GM12878 (cell line): ENCODE measurements around the gene UQCRFS1. TPM values are rescaled to one million over a fixed set of nuclear protein-coding genes. Genes with fewer than 3 reads are reported as not detected.

Experiments
- ATAC-seq: fragments of 200-7000 bp; cut with Tn5 transposase; 3 replicates; pipeline ENCODE4 v1.9.1; 2020; ENCODE audit warnings: mild to moderate bottlenecking, moderate library complexity
- Bru-seq: library from RNA; stranded (reverse); fragments of 400-500 nt; gene quantifications from one replicate; lab custom pipeline; 2021; lab: Mats Ljungman, UMichigan
- BruChase-seq, 2 experiments: library from RNA; stranded (reverse); fragments of 400-500 nt; gene quantifications; one replicate each; lab custom pipeline; 2021; lab: Mats Ljungman, UMichigan
- BruUV-seq: library from RNA; stranded (reverse); fragments of 400-500 nt; replicated peaks from 2 replicates; lab custom pipeline; 2021; lab: Mats Ljungman, UMichigan
- CTCF ChIA-PET: fragments of 300-600 bp; sonication (Branson Sonifier 250); formaldehyde crosslinking; extraction: SDS; loops from one replicate; lab custom pipeline; 2021; ENCODE audit warnings: inconsistent platforms; lab: Yijun Ruan, JAX
- POLR2A ChIA-PET: fragments of 350-600 bp; formaldehyde crosslinking; extraction: SDS; loops from one replicate; lab custom pipeline; 2021; ENCODE audit warnings: inconsistent platforms; lab: Charles Lee
- RAD21 ChIA-PET: fragments of 300-600 bp; sonication (Branson Sonifier 250); formaldehyde crosslinking; loops from one replicate; lab custom pipeline; 2023; ENCODE audit warnings: antibody characterized with exemption; ENCODE audit not compliant: unreplicated experiment; lab: Charles Lee
- SMC1A ChIA-PET: fragments of 300-600 bp; sonication (Branson Sonifier 250); formaldehyde crosslinking; loops from one replicate; lab custom pipeline; 2023; ENCODE audit not compliant: unreplicated experiment, uncharacterized antibody; lab: Charles Lee
- DNase-seq: peaks from one replicate; pipeline ENCODE4 v3.0.0-alpha.2; 2011; ENCODE audit warnings: low read depth, low spot score
- FAIRE-seq: peaks from 3 replicates; lab custom pipeline; 2011; peaks lifted over from hg19 to GRCh38; lab: Jason Lieb, UNC
- H2AFZ ChIP-seq: 2 replicates; pipeline ENCODE4 v1.6.0; 2011; ENCODE audit warnings: low read depth, low read length, control low read depth; ENCODE audit not compliant: control insufficient read depth
- H3K27ac ChIP-seq: 2 replicates; pipeline ENCODE4 v1.5.1; 2011; ENCODE audit warnings: control low read depth; ENCODE audit not compliant: control insufficient read depth, insufficient read depth
- H3K27me3 ChIP-seq, 2 experiments: replicated peaks in 1 of 2; 2 replicates each; pipeline versions ENCODE4 v1.6.0 to v1.6.1; 2011; ENCODE audit warnings: low read length in 1 of 2; ENCODE audit not compliant: control insufficient read depth in 2 of 2, insufficient read depth in 2 of 2
- H3K36me3 ChIP-seq, 2 experiments: 2 replicates each; pipeline ENCODE4 v1.5.1; 2011; ENCODE audit warnings: low read length in 1 of 2; ENCODE audit not compliant: control insufficient read depth in 2 of 2, insufficient read depth in 2 of 2
- H3K4me1 ChIP-seq: 2 replicates; pipeline ENCODE4 v1.6.1; 2011; ENCODE audit warnings: mild to moderate bottlenecking, low read length, moderate library complexity, mixed read lengths; ENCODE audit not compliant: control insufficient read depth, insufficient read depth
- H3K4me2 ChIP-seq: 2 replicates; pipeline ENCODE4 v1.6.0; 2011; ENCODE audit warnings: control low read depth; ENCODE audit not compliant: control insufficient read depth, insufficient read depth
- H3K4me3 ChIP-seq: fragments of 200-600 bp; sonication (generic); 2 replicates; pipeline ENCODE4 v1.5.1; 2016
- H3K79me2 ChIP-seq: 2 replicates; pipeline ENCODE4 v1.6.0; 2011; ENCODE audit warnings: low read length; ENCODE audit not compliant: control insufficient read depth, insufficient read depth
- H3K9ac ChIP-seq: 2 replicates; pipeline ENCODE4 v1.8.0; 2011; ENCODE audit warnings: low read length, control low read depth, mixed read lengths; ENCODE audit not compliant: control insufficient read depth, insufficient read depth
- H3K9me3 ChIP-seq: replicated peaks from 3 replicates; pipeline ENCODE4 v1.5.1; 2011; ENCODE audit warnings: mild to moderate bottlenecking, low read length; ENCODE audit not compliant: control insufficient read depth, insufficient read depth
- H4K20me1 ChIP-seq: 2 replicates; pipeline ENCODE4 v1.6.0; 2011; ENCODE audit not compliant: control insufficient read depth, insufficient read depth
- CREB1 ChIP-seq: IDR thresholded peaks from 2 replicates; pipeline ENCODE4 v1.6.1; 2012; ENCODE audit warnings: low read depth, mild to moderate bottlenecking, inconsistent platforms
- DPF2 ChIP-seq: fragments of 450-650 bp; IDR thresholded peaks from 2 replicates; pipeline ENCODE4 v1.6.1; 2017; ENCODE audit warnings: mild to moderate bottlenecking
- LARP7 ChIP-seq: fragments of 450-650 bp; IDR thresholded peaks from 2 replicates; pipeline ENCODE4 v1.6.1; 2017; ENCODE audit warnings: mild to moderate bottlenecking
- MLLT1 ChIP-seq: fragments of 450-650 bp; IDR thresholded peaks from 2 replicates; pipeline ENCODE4 v1.6.1; 2016; ENCODE audit warnings: mild to moderate bottlenecking
- NR2C1 ChIP-seq: fragments of 450-650 bp; IDR thresholded peaks from 2 replicates; pipeline ENCODE4 v1.6.1; 2017; ENCODE audit warnings: antibody characterized with exemption, mild to moderate bottlenecking, moderate library complexity
- NR2F1 ChIP-seq: fragments of 450-650 bp; conservative IDR thresholded peaks from 2 replicates; pipeline ENCODE4 v1.6.1; 2017; ENCODE audit warnings: mild to moderate bottlenecking
- POLR2AphosphoS5 ChIP-seq: IDR thresholded peaks from 2 replicates; pipeline ENCODE4 v1.6.1; 2011; ENCODE audit warnings: mild to moderate bottlenecking, low read length, inconsistent platforms
- REST ChIP-seq: IDR thresholded peaks from 2 replicates; pipeline ENCODE4 v1.6.1; 2012; ENCODE audit warnings: mild to moderate bottlenecking, low read depth, low read length
- TCF12 ChIP-seq: IDR thresholded peaks from 2 replicates; pipeline ENCODE4 v1.6.1; 2011; ENCODE audit warnings: low read depth, mild to moderate bottlenecking, low read length
- USF1 ChIP-seq: IDR thresholded peaks from 2 replicates; pipeline ENCODE4 v1.6.1; 2011; ENCODE audit warnings: borderline replicate concordance, low read depth, mild to moderate bottlenecking, moderate library complexity, mixed read lengths, low read length; ENCODE audit not compliant: insufficient read depth; ENCODE audit errors: extremely low read length
- YY1 ChIP-seq: IDR thresholded peaks from 2 replicates; pipeline ENCODE4 v1.6.1; 2011; ENCODE audit warnings: low read depth, mild to moderate bottlenecking, low read length
- ZNF24 ChIP-seq: fragments of 450-650 bp; IDR thresholded peaks from 2 replicates; pipeline ENCODE4 v1.6.1; 2017; ENCODE audit warnings: antibody characterized with exemption, mild to moderate bottlenecking
- WGBS: methylation state at CpG from one replicate; pipeline ENCODE4 v1.1.6; 2016; ENCODE audit warnings: low lambda C conversion rate; ENCODE audit not compliant: insufficient replicate concordance, insufficient coverage; ENCODE audit errors: missing lambda C conversion rate; 5-methylcytosine and 5-hydroxymethylcytosine counted together
- in situ Hi-C: fragments of 300-500 bp; cut with MboI; formaldehyde crosslinking; loops from 9 replicates; pipeline ENCODE4 v1.14.3; 2018; ENCODE audit warnings: mixed read lengths
- intact Hi-C: fragments of 100-400 bp; cut with micrococcal nuclease; formaldehyde crosslinking; loops from one replicate; pipeline ENCODE4 v1.14.2; 2022; ENCODE audit not compliant: unreplicated experiment
- long read RNA-seq, 2 experiments: library from polyadenylated mRNA; unstranded; transcript quantifications; one replicate each; pipeline ENCODE4 v2.0.0, GENCODE V29; 2019 to 2020
- polyA minus RNA-seq, 3 experiments: library from RNA; depleted of rRNA, polyadenylated mRNA; stranded (reverse); fragments of >200 nt; gene quantifications; 2 replicates each; pipeline ENCODE4 v1.2.3, GENCODE V29; 2011
- polyA plus RNA-seq, 11 experiments: library from polyadenylated mRNA; depleted of rRNA in 4 of 11; unstranded in 6 of 11; stranded (reverse) in 5 of 11; fragments of >200 nt; fragmentation: Nextera tagmentation in 4 of 11; fragmentation: Illumina TruSeq in 1 of 11; extraction: Ambion mirVana in 4 of 11; extraction: Trizol in 1 of 11; gene quantifications; 1 replicate in 1 of 11; 2 replicates in 10 of 11; pipeline versions ENCODE4 v1.2.1 to v1.2.3, GENCODE V29; 2011 to 2016; ENCODE audit warnings: inconsistent platforms in 2 of 11, missing spikeins in 2 of 11, low read depth in 1 of 11
- total RNA-seq, 4 experiments: library from RNA; depleted of rRNA in 3 of 4; stranded (reverse); fragments of >200 nt in 3 of 4; fragmentation: Illumina TruSeq in 1 of 4; extraction: Trizol in 1 of 4; gene quantifications; 2 replicates each; pipeline versions ENCODE4 v1.2.1 to v1.2.3, GENCODE V29; 2013 to 2021

The UQCRFS1 gene
- total RNA-seq (2013; cell fraction: nucleolus; rRNA removed), result 25.2 and 26.3 TPM in 2 replicates
- total RNA-seq (2014; rRNA removed), result 76.0 and 79.5 TPM in 2 replicates
- 48.7 and 50.0 TPM in 2 replicates for total RNA-seq (2014; rRNA removed; fragmentation: Illumina TruSeq; extraction: Trizol)
- 52.0 and 52.3 TPM in 2 replicates for total RNA-seq (2021)
- 30.6 TPM for polyA plus RNA-seq (2011; ENCODE audit: low read depth)
- polyA plus RNA-seq (2011; rRNA removed), result 95.5 and 103 TPM in 2 replicates
- polyA plus RNA-seq (2011; cell fraction: cytosol; rRNA removed), result 85.4 and 85.6 TPM in 2 replicates
- polyA plus RNA-seq (2011; cell fraction: nucleus; rRNA removed), result 40.8 and 41.6 TPM in 2 replicates
- polyA plus RNA-seq (2012), result 30.2 and 37.2 TPM in 2 replicates
- 56.2 and 58.4 TPM in 2 replicates for polyA plus RNA-seq (2014; fragmentation: Illumina TruSeq; extraction: Trizol)
- 10 to 100 TPM in 1 of 2 experiments, 1 to 10 TPM in 1; 9.3 to 41.9 TPM for polyA plus RNA-seq (2014; fragmentation: Nextera tagmentation; extraction: Ambion mirVana)
- 76.0 and 87.6 TPM in 2 replicates for polyA plus RNA-seq (2014; rRNA removed)
- 100 to 1,000 TPM; 119 to 125 TPM for polyA plus RNA-seq (2016; fragmentation: Nextera tagmentation; extraction: Ambion mirVana)
- polyA minus RNA-seq (2011; rRNA and poly(A)+ RNA removed), result 58.5 and 63.7 TPM in 2 replicates
- polyA minus RNA-seq (2011; cell fraction: cytosol; rRNA and poly(A)+ RNA removed), result 15.5 and 19.5 TPM in 2 replicates
- polyA minus RNA-seq (2011; cell fraction: nucleus; rRNA and poly(A)+ RNA removed), result 21.0 and 25.6 TPM in 2 replicates
- Bru-seq, nascent RNA, result percentile 97 among the genes with signal in this experiment
- BruChase-seq, experiment 1, labeled RNA remaining after a 6-hour chase, result percentile 91 among the genes with signal in this experiment
- percentile 92 among the genes with signal in this experiment for BruChase-seq, experiment 2, labeled RNA remaining after a 2-hour chase
- long read RNA-seq, experiment 1, transcript UQCRFS1-201 (2 exons, 3,475 nt), result major isoform, 332 of 334 reads
- long read RNA-seq, experiment 1, partial matches to known transcripts, result 0 of 334 reads
- long read RNA-seq, experiment 1, other reads (novel, unspliced or antisense), result 2 of 334 reads
- long read RNA-seq, experiment 2, transcript UQCRFS1-201 (2 exons, 3,475 nt), result major isoform, 1,038 of 1,051 reads
- long read RNA-seq, experiment 2, partial matches to known transcripts, result 0 of 1,051 reads
- long read RNA-seq, experiment 2, other reads (novel, unspliced or antisense), result 13 of 1,051 reads

GRCh38 chr19:29212648-29213573 is at the start of gene UQCRFS1:
TSS of gene UQCRFS1 (minus strand) at chr19:29213151. CDS start at chr19:29213118, 33 bp downstream.
- Histone ChIP-seq H3K9ac (peak within 1 kb of the TSS; percentile 98), H3K36me3 (no peaks in the 10 kb centered on the region; a peak in 1 of 4 replicates), H3K27ac (peak within 1 kb of the TSS; percentile 94), H3K4me2 (peak within 1 kb of the TSS; percentile 91), H3K9me3 (no peaks in the 10 kb centered on the region; the same call in 2 of the 3 replicates), H4K20me1 (no peaks in the 10 kb centered on the region), H3K4me3 (peak within 1 kb of the TSS; percentile 76), H3K27me3 (no peaks in the 10 kb centered on the region), H2AFZ (peak within 1 kb of the TSS; percentile 87), H3K4me1 (no peaks in the 10 kb centered on the region), H3K79me2 (peaks cover 38% of the 10 kb centered on the region)
- ChIA-PET POLR2A (no interaction called here), RAD21 (no interaction called here), CTCF (no interaction called here), SMC1A (no interaction called here)
- peak; percentile 77 for DNase-seq
- peak; percentile 57 for FAIRE-seq
- ATAC-seq, result peak; percentile 98
- intact Hi-C loops, result loop anchor here (10.0 kb wide), 1 partner anchor 1418 kb away; no protein-coding TSS in a partner anchor
- in situ Hi-C loops, result loop anchor here (5.0 to 25.0 kb wide), 3 partner anchors 394 to 1426 kb away; partner anchors contain the start of genes C19orf12 and POP4
- WGBS, result 2% methylated on average over 79 of the region's 95 CpGs
- no TSS peak for BruUV-seq
- TF ChIP-seq TCF12, result 0 out of 2 replicates have a peak, but pooled peaks have one; percentile 4
- TF ChIP-seq DPF2, result peak; percentile 55; the same call in 1 of the 2 replicates
- TF ChIP-seq YY1, result peak; percentile 86
- peak; percentile 88 for TF ChIP-seq LARP7
- TF ChIP-seq USF1, result peak; percentile 43
- TF ChIP-seq NR2F1, result peak; percentile 68
- peak; percentile 75; the same call in 1 of the 2 replicates for TF ChIP-seq POLR2AphosphoS5
- no peak for TF ChIP-seq REST
- no peak for TF ChIP-seq ZNF24
- peak; percentile 30; the same call in 1 of the 2 replicates for TF ChIP-seq NR2C1
- TF ChIP-seq MLLT1, result peak; percentile 79; the same call in 1 of the 2 replicates
- peak; percentile 91 for TF ChIP-seq CREB1
